H9 (cell line): ENCODE results near the gene GABBR2. TPM values are rescaled to one million over a fixed set of nuclear protein-coding genes. Genes with fewer than 3 reads are reported as not detected.
"Not testable (repeated sequence)": the region's sequence is repeated elsewhere in the genome, so short reads cannot be mapped to it uniquely, and the experiment has no call there.

Source experiments
- DNase-seq: peaks from one replicate; pipeline ENCODE4 v3.0.0-alpha.2; 2017
- H2AFZ ChIP-seq: one replicate; pipeline ENCODE4 v1.6.1; 2013; ENCODE audit warnings: mild to moderate bottlenecking, low read length, control low read depth, moderate library complexity
- H2AK5ac ChIP-seq: 2 replicates; pipeline ENCODE4 v1.6.1; 2013; ENCODE audit warnings: low read length, control low read depth, mixed read lengths; ENCODE audit not compliant: insufficient read length
- H2BK120ac ChIP-seq: one replicate; pipeline ENCODE4 v1.6.1; 2013; ENCODE audit warnings: low read depth, mild to moderate bottlenecking, low read length, control low read depth, inconsistent platforms; ENCODE audit not compliant: poor library complexity, severe bottlenecking
- H2BK12ac ChIP-seq: 2 replicates; pipeline ENCODE4 v1.6.1; 2013; ENCODE audit warnings: low read length, control low read depth, mixed read lengths, low read depth; ENCODE audit not compliant: insufficient read length
- H2BK15ac ChIP-seq: 2 replicates; pipeline ENCODE4 v1.6.1; 2013; ENCODE audit warnings: low read depth, low read length, control low read depth
- H2BK20ac ChIP-seq: one replicate; pipeline ENCODE4 v1.6.1; 2013; ENCODE audit warnings: low read depth, mild to moderate bottlenecking, low read length, control low read depth, inconsistent platforms; ENCODE audit not compliant: poor library complexity, severe bottlenecking
- H2BK5ac ChIP-seq: 2 replicates; pipeline ENCODE4 v1.6.1; 2013; ENCODE audit warnings: low read length, control low read depth, mixed read lengths; ENCODE audit not compliant: insufficient read length
- H3K14ac ChIP-seq: 2 replicates; pipeline ENCODE4 v1.6.1; 2013; ENCODE audit warnings: low read length, control low read depth; ENCODE audit not compliant: insufficient read depth
- H3K18ac ChIP-seq: 2 replicates; pipeline ENCODE4 v1.6.1; 2013; ENCODE audit warnings: low read depth, mild to moderate bottlenecking, mixed read lengths, low read length, control low read depth; ENCODE audit not compliant: insufficient read length
- H3K23ac ChIP-seq: 2 replicates; pipeline ENCODE4 v1.6.1; 2013; ENCODE audit warnings: low read length, control low read depth, mixed read lengths, low read depth; ENCODE audit not compliant: insufficient read length
- H3K23me2 ChIP-seq: 2 replicates; pipeline ENCODE4 v1.6.1; 2013; ENCODE audit warnings: low read depth, mild to moderate bottlenecking, mixed read lengths, low read length, control low read depth; ENCODE audit not compliant: insufficient read length, poor library complexity, severe bottlenecking
- H3K27ac ChIP-seq: 2 replicates; pipeline ENCODE4 v1.5.1; 2013; ENCODE audit warnings: low read length, control low read depth, mixed read lengths, low read depth; ENCODE audit not compliant: insufficient read length
- H3K27me3 ChIP-seq: 2 replicates; pipeline ENCODE4 v1.6.1; 2013; ENCODE audit warnings: low read length, control low read depth, inconsistent platforms; ENCODE audit not compliant: insufficient read depth
- H3K4ac ChIP-seq: 2 replicates; pipeline ENCODE4 v1.6.1; 2013; ENCODE audit warnings: low read depth, mild to moderate bottlenecking, control low read depth, inconsistent platforms, low read length, moderate library complexity
- H3K4me1 ChIP-seq: 2 replicates; pipeline ENCODE4 v1.6.1; 2013; ENCODE audit warnings: low read length, control low read depth, inconsistent platforms; ENCODE audit not compliant: insufficient read depth
- H3K4me2 ChIP-seq: 2 replicates; pipeline ENCODE4 v1.6.1; 2013; ENCODE audit warnings: low read length, control low read depth, mixed read lengths; ENCODE audit not compliant: insufficient read length, insufficient read depth
- H3K56ac ChIP-seq: 2 replicates; pipeline ENCODE4 v1.6.1; 2013; ENCODE audit warnings: low read depth, mild to moderate bottlenecking, mixed read lengths, low read length, control low read depth; ENCODE audit not compliant: insufficient read length
- H3K79me1 ChIP-seq: 2 replicates; pipeline ENCODE4 v1.6.1; 2013; ENCODE audit warnings: low read depth, mild to moderate bottlenecking, moderate library complexity, low read length, control low read depth, inconsistent platforms; ENCODE audit not compliant: insufficient read depth, poor library complexity, severe bottlenecking
- H3K79me2 ChIP-seq: 2 replicates; pipeline ENCODE4 v1.6.1; 2013; ENCODE audit warnings: low read length, control low read depth, inconsistent platforms; ENCODE audit not compliant: insufficient read depth
- H3K9ac ChIP-seq: 2 replicates; pipeline ENCODE4 v1.6.1; 2013; ENCODE audit warnings: low read length, control low read depth, mixed read lengths; ENCODE audit not compliant: insufficient read length; ENCODE audit errors: extremely low read depth
- H3K9me3 ChIP-seq: one replicate; pipeline ENCODE4 v1.6.1; 2013; ENCODE audit warnings: low read depth, low read length, inconsistent platforms; ENCODE audit not compliant: control insufficient read depth
- H3T11ph ChIP-seq: one replicate; pipeline ENCODE4 v1.6.1; 2013; ENCODE audit warnings: mild to moderate bottlenecking, low read length, control low read depth, inconsistent platforms
- H4K20me1 ChIP-seq: one replicate; pipeline ENCODE4 v1.6.1; 2013; ENCODE audit not compliant: control insufficient read depth, insufficient read length, insufficient read depth
- H4K5ac ChIP-seq: 2 replicates; pipeline ENCODE4 v1.6.1; 2013; ENCODE audit warnings: low read depth, mild to moderate bottlenecking, mixed read lengths, low read length, control low read depth; ENCODE audit not compliant: insufficient read length
- H4K8ac ChIP-seq: replicated peaks from 2 replicates; pipeline ENCODE4 v1.6.1; 2013; ENCODE audit warnings: low read length, control low read depth, mixed read lengths, low read depth; ENCODE audit not compliant: insufficient read length
- H4K91ac ChIP-seq: 2 replicates; pipeline ENCODE4 v1.6.1; 2013; ENCODE audit warnings: low read depth, mild to moderate bottlenecking, moderate library complexity, mixed read lengths, low read length, control low read depth; ENCODE audit not compliant: insufficient read length
- H3K27ac Mint-ChIP-seq, 3 experiments: 2 replicates in 2 of 3; 3 replicates in 1 of 3; pipeline ENCODE4 v1.8.0; 2020 to 2021; ENCODE audit warnings: mixed read lengths in 3 of 3, mild to moderate bottlenecking in 1 of 3, moderate library complexity in 1 of 3
- H3K27me3 Mint-ChIP-seq: 2 replicates; pipeline ENCODE4 v1.8.0; 2021; ENCODE audit warnings: low read depth, mild to moderate bottlenecking, moderate library complexity, mixed read lengths
- H3K36me3 Mint-ChIP-seq, 3 experiments: 2 replicates in 2 of 3; 3 replicates in 1 of 3; pipeline ENCODE4 v1.8.0; 2020 to 2021; ENCODE audit warnings: low read depth in 3 of 3, mixed read lengths in 3 of 3; ENCODE audit not compliant: insufficient read depth in 1 of 3
- H3K4me1 Mint-ChIP-seq, 2 experiments: 2 replicates each; pipeline ENCODE4 v1.8.0; 2020; ENCODE audit warnings: mixed read lengths in 2 of 2
- H3K4me3 Mint-ChIP-seq, 2 experiments: 2 replicates in 1 of 2; 3 replicates in 1 of 2; pipeline ENCODE4 v1.8.0; 2020 to 2021; ENCODE audit warnings: mild to moderate bottlenecking in 2 of 2, mixed read lengths in 2 of 2, moderate library complexity in 1 of 2
- H3K9me3 Mint-ChIP-seq, 2 experiments: 2 replicates in 1 of 2; 3 replicates in 1 of 2; pipeline ENCODE4 v1.8.0; 2020; ENCODE audit warnings: mild to moderate bottlenecking in 2 of 2, mixed read lengths in 2 of 2, moderate library complexity in 1 of 2
- WGBS: extraction: QIAGEN DNeasy Blood & Tissue Kit; methylation state at CpG from one replicate; pipeline ENCODE4 v1.1.7; 2013; ENCODE audit warnings: missing lambda C conversion rate, low lambda C conversion rate, mixed read lengths; ENCODE audit not compliant: insufficient read length; ENCODE audit errors: extremely low coverage; 5-methylcytosine and 5-hydroxymethylcytosine counted together
- total RNA-seq: library from RNA; stranded (reverse); gene quantifications from 2 replicates; pipeline ENCODE4 v1.2.1, GENCODE V29; 2021
- TF ChIP-seq, protein P1 (sequence below): fragments of 200-600 bp; sonication (generic); conservative IDR thresholded peaks from 3 replicates; pipeline ENCODE4 v1.8.0; 2021; ENCODE audit warnings: antibody characterized with exemption, mild to moderate bottlenecking

GABBR2 gene
- total RNA-seq, 1 experiment from 2014 or later = 0.66 TPM

DNA sequence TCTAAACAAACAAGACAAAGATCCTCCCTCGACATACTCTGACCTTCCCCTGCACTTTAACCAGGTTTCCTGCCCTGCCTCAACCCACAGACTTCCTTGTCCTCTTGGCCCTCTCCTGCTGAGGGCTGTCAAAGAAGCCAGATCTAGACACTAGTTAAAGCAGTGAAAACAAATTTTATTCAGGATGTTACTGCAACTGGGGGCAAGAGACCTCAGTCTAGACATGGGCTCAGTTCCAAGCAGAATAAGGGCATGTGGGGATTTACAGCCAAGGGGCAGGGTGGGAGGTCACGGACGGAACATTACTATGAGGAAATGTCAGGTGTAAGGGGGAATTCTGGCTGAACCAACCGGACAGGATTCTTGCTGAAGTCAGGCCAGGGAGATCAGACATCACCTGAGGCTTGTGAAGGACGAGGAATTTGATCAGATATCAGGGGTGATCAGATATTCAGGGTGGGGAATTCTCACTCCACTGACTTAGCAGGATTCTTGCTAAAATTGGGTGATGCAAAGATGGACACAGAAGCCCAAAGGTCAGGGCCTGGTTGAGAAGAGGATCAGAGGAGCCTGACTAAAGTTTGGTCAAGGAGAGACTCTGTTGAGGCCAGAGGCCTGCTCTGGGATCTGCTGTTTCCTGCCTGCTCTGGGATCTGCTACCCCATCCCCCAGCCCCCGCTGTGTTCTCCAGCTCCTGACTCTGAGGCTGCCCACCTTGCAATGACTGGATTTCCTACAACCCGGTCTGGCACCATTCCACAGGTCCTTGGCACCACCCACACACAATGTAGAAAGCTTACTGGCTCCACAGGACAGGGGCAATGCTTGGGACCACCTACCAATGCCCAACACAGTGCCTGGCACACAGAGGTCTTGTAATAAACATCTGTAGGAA lies 21.5 kb downstream of the GABBR2 start:
- Mint-ChIP-seq H3K36me3 (no peaks in the 10 kb centered on the region), H3K4me1 (peaks cover 6 to 7% of the 10 kb centered on the region in 2 experiments), H3K4me3 (no peak overlapping the region), H3K9me3 (no peaks in the 10 kb centered on the region; a peak in 1 of 5 replicates), H3K27ac (peak overlapping the region in 2 of 3 experiments; percentile 4 to 11; a peak in 2 of 7 replicates), H3K27me3 (peaks cover 10% of the 10 kb centered on the region)
- no CpG with 5 or more reads among the region's 7 CpGs for WGBS
- H2BK120ac ChIP-seq = no peak overlapping the region
- no peak overlapping the region for H2AK5ac ChIP-seq
- H3K27ac ChIP-seq = no peak overlapping the region
- TF ChIP-seq, protein P1, sequence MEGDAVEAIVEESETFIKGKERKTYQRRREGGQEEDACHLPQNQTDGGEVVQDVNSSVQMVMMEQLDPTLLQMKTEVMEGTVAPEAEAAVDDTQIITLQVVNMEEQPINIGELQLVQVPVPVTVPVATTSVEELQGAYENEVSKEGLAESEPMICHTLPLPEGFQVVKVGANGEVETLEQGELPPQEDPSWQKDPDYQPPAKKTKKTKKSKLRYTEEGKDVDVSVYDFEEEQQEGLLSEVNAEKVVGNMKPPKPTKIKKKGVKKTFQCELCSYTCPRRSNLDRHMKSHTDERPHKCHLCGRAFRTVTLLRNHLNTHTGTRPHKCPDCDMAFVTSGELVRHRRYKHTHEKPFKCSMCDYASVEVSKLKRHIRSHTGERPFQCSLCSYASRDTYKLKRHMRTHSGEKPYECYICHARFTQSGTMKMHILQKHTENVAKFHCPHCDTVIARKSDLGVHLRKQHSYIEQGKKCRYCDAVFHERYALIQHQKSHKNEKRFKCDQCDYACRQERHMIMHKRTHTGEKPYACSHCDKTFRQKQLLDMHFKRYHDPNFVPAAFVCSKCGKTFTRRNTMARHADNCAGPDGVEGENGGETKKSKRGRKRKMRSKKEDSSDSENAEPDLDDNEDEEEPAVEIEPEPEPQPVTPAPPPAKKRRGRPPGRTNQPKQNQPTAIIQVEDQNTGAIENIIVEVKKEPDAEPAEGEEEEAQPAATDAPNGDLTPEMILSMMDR = no peak
- no peak overlapping the region for H2AFZ ChIP-seq
- no peak overlapping the region for H3K56ac ChIP-seq
- no peaks in the 10 kb centered on the region for H4K20me1 ChIP-seq
- H4K5ac ChIP-seq = no peak overlapping the region
- H3K27me3 ChIP-seq = no peaks in the 10 kb centered on the region
- H3K9ac ChIP-seq = no peak overlapping the region
- no peak overlapping the region for H4K91ac ChIP-seq
- no peak overlapping the region for H3K4ac ChIP-seq
- no peak overlapping the region for H3K23ac ChIP-seq
- H3K14ac ChIP-seq = no peak overlapping the region
- no peak for DNase-seq
- no peak overlapping the region for H3K4me2 ChIP-seq
- H3T11ph ChIP-seq = no peak overlapping the region
- H3K79me1 ChIP-seq = no peaks in the 10 kb centered on the region
- no peaks in the 10 kb centered on the region for H3K23me2 ChIP-seq
- no peaks in the 10 kb centered on the region for H3K4me1 ChIP-seq
- no peak overlapping the region for H2BK5ac ChIP-seq
- no peak overlapping the region for H3K18ac ChIP-seq
- no peak overlapping the region for H4K8ac ChIP-seq
- no peak overlapping the region for H2BK20ac ChIP-seq
- no peak overlapping the region for H2BK12ac ChIP-seq
- H3K79me2 ChIP-seq = no peaks in the 10 kb centered on the region
- H3K9me3 ChIP-seq = no peaks in the 10 kb centered on the region
- H2BK15ac ChIP-seq = no peak overlapping the region

DNA sequence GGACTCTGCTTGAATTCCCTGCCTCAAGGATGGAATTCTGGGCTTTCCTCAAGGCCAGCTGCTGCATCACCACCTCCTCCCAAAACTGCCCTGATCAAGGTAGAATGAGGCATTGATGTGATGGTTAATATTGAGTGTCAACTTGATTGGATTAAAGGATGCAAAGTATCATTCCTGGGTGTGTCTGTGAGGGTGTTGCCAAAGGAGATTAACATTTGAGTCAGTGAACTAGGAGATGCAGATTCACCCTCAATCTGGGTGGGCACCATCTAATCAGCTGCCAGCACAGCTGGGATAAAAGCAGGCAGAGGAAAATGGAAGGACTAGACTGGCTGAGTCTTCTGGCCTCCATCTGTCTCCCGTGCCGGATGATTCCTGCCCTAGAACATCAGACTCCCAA lies 23.9 kb downstream of the GABBR2 start:
- H3K9me3 ChIP-seq, H3K23ac ChIP-seq, H3K4me1 Mint-ChIP-seq, H3K27me3 ChIP-seq, H2BK15ac ChIP-seq, H3T11ph ChIP-seq, H2BK5ac ChIP-seq, H3K56ac ChIP-seq, H4K5ac ChIP-seq, H3K27me3 Mint-ChIP-seq, H3K18ac ChIP-seq, H3K4ac ChIP-seq, H2BK20ac ChIP-seq, H3K4me2 ChIP-seq, H2BK12ac ChIP-seq, H3K27ac Mint-ChIP-seq, H4K8ac ChIP-seq, H3K23me2 ChIP-seq, H3K36me3 Mint-ChIP-seq, H3K27ac ChIP-seq, H2AK5ac ChIP-seq, H4K20me1 ChIP-seq, H3K4me1 ChIP-seq, H3K9me3 Mint-ChIP-seq, H3K14ac ChIP-seq, H3K9ac ChIP-seq, H4K91ac ChIP-seq, H2AFZ ChIP-seq, H3K79me2 ChIP-seq, H3K79me1 ChIP-seq, DNase-seq, H2BK120ac ChIP-seq, H3K4me3 Mint-ChIP-seq: not testable (repeated sequence)
- no CpG with 5 or more reads among the region's 2 CpGs for WGBS
